Bronchial smooth muscle cell (primary cell): ENCODE data around the gene TEX35. TPM values are rescaled to one million over a fixed set of nuclear protein-coding genes. Genes with fewer than 3 reads are reported as not detected.

Source experiments
- total RNA-seq: library from RNA; depleted of rRNA; stranded (reverse); fragments of >200 nt; gene quantifications from 2 replicates; pipeline ENCODE4 v1.2.1, GENCODE V29; 2014

The TEX35 gene
- 0.16 TPM in 1 of 2 replicates, not detected in the other for total RNA-seq

DNA sequence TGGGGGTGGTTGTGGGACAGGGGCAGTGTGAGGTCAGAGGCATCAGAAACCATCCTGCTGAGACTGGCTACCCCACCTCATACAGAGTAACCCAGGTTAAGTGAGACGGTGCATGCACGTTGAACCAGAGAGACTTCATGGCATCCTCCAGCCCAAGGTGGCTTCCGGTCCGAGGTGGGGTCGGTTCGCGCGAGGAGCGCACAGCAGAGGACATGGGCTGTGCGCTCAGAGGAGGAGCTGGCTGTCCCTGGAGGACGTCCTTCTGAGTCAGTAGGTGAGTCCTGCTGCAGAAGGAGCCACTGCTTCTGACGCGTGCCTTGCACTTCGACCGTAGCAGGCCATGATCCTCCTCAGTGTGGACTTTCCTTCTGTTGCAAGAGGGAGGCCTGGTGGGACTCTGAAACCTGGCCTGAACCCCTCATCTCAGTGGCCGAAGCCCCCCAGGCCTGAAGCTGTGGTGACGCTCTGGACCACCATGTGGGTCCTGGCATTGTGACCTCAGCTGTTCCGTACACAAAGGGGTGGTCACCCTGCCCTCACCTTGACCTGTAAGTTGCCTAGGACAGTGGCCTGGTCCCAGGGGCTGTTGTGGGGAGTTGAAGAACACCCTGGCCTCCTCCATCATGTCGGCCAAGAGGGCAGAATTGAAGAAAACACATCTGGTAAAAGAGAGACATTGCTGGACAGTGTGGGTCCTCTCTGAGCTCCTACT lies at the start of gene TEX35:
TEX35 (plus strand) TSS at position 544 of the 712 bp plus-strand sequence; CDS start at position 624, 80 bp downstream.

DNA sequence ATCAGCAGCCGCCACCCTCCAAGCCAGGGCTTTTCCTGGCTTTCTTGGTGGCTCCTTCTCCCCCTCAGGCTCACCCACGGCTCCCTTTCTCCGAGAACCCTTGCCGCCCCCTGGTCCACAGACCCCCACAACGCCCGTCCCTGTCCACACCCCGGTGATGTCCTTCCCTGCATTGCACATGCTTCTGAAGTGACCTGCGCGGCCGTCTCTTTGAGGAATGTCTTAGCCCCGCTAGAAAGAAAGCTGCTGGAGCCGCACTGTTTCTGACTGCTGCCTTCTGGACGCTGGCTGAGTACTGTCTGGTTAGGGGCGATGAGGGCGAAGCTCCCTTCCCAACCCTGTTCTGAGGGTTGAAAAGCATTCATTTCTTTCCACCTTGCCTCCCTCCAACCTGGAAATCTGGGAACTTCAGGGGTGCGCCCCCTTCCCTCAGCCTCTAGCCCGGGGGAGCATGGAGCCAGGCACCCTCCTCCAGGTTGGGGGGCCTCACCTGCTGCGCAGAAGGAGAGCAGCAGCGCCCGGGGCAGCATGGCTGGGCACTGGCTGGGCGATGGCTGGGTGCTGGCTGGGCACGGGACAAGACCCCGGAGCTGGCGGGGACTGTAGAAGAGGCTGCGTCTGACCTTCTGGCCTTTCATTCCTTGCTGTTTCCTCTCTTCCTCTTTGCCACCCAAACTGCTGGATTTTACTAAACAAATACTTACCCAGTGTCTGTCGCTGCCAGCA lies 16.3 kb upstream of the TEX35 start, which contains the start of gene CLEC20A:
CLEC20A (minus strand) TSS at position 555 of the 726 bp plus-strand sequence; CDS start at position 530, 25 bp downstream.

Other genes with a start within 250 kb of the TEX35 start
- gene CLEC20A, start 16.1 kb upstream of the TEX35 start, total RNA-seq: not detected in 2 replicates
- gene RALGPS2, start 212.1 kb downstream of the TEX35 start, total RNA-seq: 36.7 and 57.4 TPM in 2 replicates